HL-60 (cell line): ENCODE results near the gene MAN2A1.
A peak's percentile ranks its signal among the peaks of the same experiment; 100 is the strongest.

ENCODE experiments used
- DNase-seq, 2 experiments: peaks; one replicate each; pipeline ENCODE4 v3.0.0-alpha.2; 2010 to 2020; ENCODE audit warnings: low read depth in 1 of 2, low spot score in 1 of 2
- H3K27ac ChIP-seq: fragments of 250-450 bp; sonication (Bioruptor Pico); replicated peaks from 2 replicates; pipeline ENCODE4 v1.5.1; 2020; ENCODE audit warnings: mild to moderate bottlenecking, moderate library complexity
- H3K27me3 ChIP-seq: fragments of 250-450 bp; sonication (Bioruptor Pico); 2 replicates; pipeline ENCODE4 v1.5.1; 2021; ENCODE audit warnings: mild to moderate bottlenecking, moderate library complexity; ENCODE audit not compliant: insufficient read depth, poor library complexity, severe bottlenecking
- H3K4me3 ChIP-seq: replicated peaks from 2 replicates; pipeline ENCODE4 v1.5.1; 2011; ENCODE audit warnings: mild to moderate bottlenecking, control low read depth, low read length; ENCODE audit not compliant: insufficient read depth
- CTCF ChIP-seq: IDR thresholded peaks from one replicate; pipeline ENCODE4 v1.5.1; 2011; ENCODE audit warnings: low read length, control low read depth, inconsistent platforms; ENCODE audit not compliant: insufficient read depth
- GABPA ChIP-seq: IDR thresholded peaks from 2 replicates; pipeline ENCODE4 v1.6.1; 2012; ENCODE audit warnings: low read depth
- POLR2AphosphoS5 ChIP-seq: IDR thresholded peaks from 2 replicates; pipeline ENCODE4 v1.6.1; 2012; ENCODE audit warnings: low read depth
- SPI1 ChIP-seq: IDR thresholded peaks from 2 replicates; pipeline ENCODE4 v1.6.1; 2012; ENCODE audit warnings: low read depth, mild to moderate bottlenecking, borderline replicate concordance
- TF ChIP-seq, protein P1 (sequence below): IDR thresholded peaks from 2 replicates; pipeline ENCODE4 v1.6.1; 2012; ENCODE audit warnings: low read depth; ENCODE audit not compliant: insufficient replicate concordance

The MAN2A1 gene

GRCh38 chr5:109653561-109654239 is 36.0 kb upstream of the MAN2A1 start:
- Histone ChIP-seq H3K27ac (no peak overlapping the region), H3K27me3 (no peaks in the 10 kb centered on the region), H3K4me3 (no peak overlapping the region)
- DNase-seq = no peak
- no peak for TF ChIP-seq SPI1

DNA sequence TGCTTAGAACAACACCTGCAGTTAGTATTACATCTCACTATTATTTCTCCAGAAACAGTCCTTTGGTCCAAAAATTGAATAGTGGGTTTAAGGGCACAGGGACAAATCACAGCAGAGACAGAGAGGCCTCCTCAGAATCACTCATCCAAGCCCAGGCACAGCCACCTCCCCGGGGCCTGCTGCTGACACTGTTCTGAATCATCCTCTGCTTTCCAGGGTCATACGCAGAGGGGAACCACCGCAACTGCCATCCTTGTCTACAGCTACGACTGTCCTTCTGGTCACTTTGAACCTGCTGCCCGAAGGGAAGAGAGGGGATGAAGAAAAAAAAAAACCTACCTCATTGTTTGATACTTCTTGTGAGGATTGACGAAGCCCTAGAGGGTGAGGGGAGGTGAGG is 35.3 kb upstream of the MAN2A1 start:
- Histone ChIP-seq H3K27me3 (no peaks in the 10 kb centered on the region), H3K27ac (no peak overlapping the region), H3K4me3 (no peak overlapping the region)
- no peak for TF ChIP-seq CTCF
- no peak for TF ChIP-seq POLR2AphosphoS5
- TF ChIP-seq, protein P1, sequence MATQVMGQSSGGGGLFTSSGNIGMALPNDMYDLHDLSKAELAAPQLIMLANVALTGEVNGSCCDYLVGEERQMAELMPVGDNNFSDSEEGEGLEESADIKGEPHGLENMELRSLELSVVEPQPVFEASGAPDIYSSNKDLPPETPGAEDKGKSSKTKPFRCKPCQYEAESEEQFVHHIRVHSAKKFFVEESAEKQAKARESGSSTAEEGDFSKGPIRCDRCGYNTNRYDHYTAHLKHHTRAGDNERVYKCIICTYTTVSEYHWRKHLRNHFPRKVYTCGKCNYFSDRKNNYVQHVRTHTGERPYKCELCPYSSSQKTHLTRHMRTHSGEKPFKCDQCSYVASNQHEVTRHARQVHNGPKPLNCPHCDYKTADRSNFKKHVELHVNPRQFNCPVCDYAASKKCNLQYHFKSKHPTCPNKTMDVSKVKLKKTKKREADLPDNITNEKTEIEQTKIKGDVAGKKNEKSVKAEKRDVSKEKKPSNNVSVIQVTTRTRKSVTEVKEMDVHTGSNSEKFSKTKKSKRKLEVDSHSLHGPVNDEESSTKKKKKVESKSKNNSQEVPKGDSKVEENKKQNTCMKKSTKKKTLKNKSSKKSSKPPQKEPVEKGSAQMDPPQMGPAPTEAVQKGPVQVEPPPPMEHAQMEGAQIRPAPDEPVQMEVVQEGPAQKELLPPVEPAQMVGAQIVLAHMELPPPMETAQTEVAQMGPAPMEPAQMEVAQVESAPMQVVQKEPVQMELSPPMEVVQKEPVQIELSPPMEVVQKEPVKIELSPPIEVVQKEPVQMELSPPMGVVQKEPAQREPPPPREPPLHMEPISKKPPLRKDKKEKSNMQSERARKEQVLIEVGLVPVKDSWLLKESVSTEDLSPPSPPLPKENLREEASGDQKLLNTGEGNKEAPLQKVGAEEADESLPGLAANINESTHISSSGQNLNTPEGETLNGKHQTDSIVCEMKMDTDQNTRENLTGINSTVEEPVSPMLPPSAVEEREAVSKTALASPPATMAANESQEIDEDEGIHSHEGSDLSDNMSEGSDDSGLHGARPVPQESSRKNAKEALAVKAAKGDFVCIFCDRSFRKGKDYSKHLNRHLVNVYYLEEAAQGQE = no peak
- TF ChIP-seq GABPA = no peak
- no peak for TF ChIP-seq SPI1
- DNase-seq = no peak

DNA sequence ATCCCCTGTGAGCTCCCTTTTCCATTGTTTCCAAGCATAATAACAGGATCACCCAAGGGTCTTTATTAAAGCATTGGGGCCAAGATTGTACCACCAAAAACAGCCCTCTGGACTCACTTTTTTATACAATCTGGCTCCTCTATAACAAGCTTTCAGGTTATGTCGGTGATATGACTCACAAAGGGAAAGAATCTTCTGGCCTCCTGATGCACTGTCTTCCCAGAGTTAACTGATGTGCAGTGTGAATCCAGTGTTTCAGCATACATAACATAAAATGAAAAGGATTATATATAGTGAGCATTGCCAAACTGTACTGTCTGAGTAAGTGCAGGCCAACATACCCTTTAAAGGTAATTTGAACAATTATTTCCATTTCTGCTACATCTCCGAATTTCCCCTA is 33.9 kb upstream of the MAN2A1 start:
- TF ChIP-seq CTCF = no peak
- TF ChIP-seq GABPA = no peak
- TF ChIP-seq POLR2AphosphoS5 = no peak
- TF ChIP-seq, protein P1 = no peak
- TF ChIP-seq SPI1 = no peak
- Histone ChIP-seq H3K27me3 (no peaks in the 10 kb centered on the region), H3K27ac (peak overlapping the region; percentile 84), H3K4me3 (no peak overlapping the region)
- DNase-seq = no peak

- peak overlapping the region; percentile 84 for H3K27ac ChIP-seq
- H3K4me3 ChIP-seq = no peak overlapping the region
- TF ChIP-seq POLR2AphosphoS5 (0 out of 2 replicates have a peak, but pooled peaks have one; percentile 39), GABPA (no peak), CTCF (no peak), SPI1 (peak; percentile 74; the same call in 1 of the 2 replicates)
- TF ChIP-seq, protein P1 = no peak
- H3K27me3 ChIP-seq = no peaks in the 10 kb centered on the region
- peak; percentile 76 to 88 for DNase-seq
Measured at GRCh38 chr5:109656829-109657228, 32.9 kb upstream of the MAN2A1 start.
